Measurements from ENCODE around the gene ZNF462. TPM values are rescaled to one million over a fixed set of nuclear protein-coding genes. Genes with fewer than 3 reads are reported as not detected.
"Not testable (repeated sequence)": the region's sequence is repeated elsewhere in the genome, so short reads cannot be mapped to it uniquely, and the experiment has no call there.

The ZNF462 gene, protein sequence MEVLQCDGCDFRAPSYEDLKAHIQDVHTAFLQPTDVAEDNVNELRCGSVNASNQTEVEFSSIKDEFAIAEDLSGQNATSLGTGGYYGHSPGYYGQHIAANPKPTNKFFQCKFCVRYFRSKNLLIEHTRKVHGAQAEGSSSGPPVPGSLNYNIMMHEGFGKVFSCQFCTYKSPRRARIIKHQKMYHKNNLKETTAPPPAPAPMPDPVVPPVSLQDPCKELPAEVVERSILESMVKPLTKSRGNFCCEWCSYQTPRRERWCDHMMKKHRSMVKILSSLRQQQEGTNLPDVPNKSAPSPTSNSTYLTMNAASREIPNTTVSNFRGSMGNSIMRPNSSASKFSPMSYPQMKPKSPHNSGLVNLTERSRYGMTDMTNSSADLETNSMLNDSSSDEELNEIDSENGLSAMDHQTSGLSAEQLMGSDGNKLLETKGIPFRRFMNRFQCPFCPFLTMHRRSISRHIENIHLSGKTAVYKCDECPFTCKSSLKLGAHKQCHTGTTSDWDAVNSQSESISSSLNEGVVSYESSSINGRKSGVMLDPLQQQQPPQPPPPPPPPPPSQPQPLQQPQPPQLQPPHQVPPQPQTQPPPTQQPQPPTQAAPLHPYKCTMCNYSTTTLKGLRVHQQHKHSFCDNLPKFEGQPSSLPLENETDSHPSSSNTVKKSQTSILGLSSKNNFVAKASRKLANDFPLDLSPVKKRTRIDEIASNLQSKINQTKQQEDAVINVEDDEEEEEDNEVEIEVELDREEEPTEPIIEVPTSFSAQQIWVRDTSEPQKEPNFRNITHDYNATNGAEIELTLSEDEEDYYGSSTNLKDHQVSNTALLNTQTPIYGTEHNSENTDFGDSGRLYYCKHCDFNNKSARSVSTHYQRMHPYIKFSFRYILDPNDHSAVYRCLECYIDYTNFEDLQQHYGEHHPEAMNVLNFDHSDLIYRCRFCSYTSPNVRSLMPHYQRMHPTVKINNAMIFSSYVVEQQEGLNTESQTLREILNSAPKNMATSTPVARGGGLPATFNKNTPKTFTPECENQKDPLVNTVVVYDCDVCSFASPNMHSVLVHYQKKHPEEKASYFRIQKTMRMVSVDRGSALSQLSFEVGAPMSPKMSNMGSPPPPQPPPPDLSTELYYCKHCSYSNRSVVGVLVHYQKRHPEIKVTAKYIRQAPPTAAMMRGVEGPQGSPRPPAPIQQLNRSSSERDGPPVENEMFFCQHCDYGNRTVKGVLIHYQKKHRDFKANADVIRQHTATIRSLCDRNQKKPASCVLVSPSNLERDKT (N-terminal part only)
- total RNA-seq, result 0.71 TPM in 2 replicates

DNA sequence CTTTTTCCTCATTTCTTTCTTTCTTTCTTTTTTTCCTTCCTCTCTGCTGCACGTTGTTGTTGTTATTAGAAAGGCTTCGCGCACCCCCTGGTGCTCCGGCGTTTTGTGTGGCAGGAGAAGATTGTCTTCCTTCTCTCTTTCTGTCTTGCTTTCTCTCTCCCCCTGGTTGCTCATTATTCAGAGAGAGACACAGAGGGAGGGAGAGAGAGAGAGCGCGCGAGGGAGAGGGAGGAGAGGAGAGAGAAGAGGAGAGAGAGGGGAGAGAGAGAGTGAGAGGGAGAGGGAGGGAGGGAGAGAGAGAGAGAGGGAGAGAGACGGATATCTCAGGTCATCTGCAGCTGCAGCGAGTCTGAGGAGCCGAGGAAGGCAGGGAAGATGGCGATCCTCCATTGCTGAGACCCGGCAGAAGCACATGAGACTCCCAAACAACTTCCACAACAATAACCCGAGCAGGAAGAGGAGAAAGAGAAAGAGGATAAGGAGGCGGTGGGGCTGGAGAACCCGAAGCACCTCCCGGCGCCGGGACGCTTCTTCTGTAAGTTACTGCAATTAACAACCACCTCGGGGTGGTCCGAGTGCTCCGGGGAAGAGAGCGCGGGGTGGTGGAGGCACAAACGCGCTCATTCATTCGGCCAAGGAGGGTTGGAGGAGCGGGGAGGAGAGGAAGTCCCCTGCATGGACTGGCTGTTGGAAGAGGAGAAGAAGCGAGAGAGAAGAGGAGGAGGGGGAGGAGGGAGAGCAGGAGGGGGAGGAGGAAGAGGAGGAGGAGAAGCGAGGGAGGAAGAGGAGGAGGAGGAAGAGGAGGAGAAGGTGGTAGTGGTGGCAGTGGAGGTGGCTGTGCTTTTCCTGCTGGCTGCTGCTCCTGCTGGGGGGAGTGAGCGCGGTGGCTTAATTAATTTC is at the start of gene ZNF462:
ZNF462 (plus strand) TSS at position 346 of the 900 bp plus-strand sequence. CDS start 60,218 bp downstream, outside the sequence.
- intact Hi-C loops (cut with micrococcal nuclease), result loop anchor here (5.0 kb wide), 1 partner anchor 99 kb away; no protein-coding TSS in a partner anchor

DNA sequence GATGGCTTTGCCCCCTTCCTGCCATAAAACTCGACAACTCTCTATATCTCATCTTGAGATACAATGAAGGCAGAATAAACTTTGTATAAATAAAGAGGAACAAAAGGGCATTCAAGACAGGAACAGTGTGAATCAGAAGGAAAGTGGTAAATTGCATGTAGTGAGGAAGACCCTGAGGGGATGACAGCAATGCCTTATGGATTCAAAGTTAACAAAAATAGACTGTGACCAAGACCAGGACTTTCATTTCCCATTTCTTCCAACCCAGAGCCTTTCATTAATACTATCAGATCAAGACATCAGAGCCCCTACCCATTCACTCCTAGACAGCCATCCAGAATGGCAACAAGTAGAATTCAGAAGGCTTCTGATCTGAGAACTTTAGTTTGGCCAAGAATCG is 46.4 kb upstream of the ZNF462 start:
- intact Hi-C loops (cut with micrococcal nuclease), result no loop called here

DNA sequence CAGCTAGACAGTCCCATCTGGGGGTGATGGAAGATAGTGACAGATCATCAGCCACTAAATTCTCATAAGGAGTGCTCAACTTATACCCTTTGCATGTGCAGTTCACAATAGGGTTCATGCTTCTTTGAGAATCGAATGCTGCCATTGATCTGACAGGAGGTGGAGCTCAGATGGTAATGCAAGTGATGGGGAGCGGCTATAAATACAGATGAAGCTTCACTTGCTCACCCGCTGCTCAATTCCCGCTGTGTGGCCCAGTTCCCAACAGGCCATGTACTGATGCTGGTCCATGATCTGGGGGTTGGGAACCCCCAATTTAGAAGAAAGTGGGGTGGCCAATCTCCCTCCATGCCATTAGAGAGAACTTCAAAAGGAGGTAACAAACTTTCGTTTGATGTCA is 44.9 kb upstream of the ZNF462 start:
- intact Hi-C loops (cut with micrococcal nuclease), result no loop called here

DNA sequence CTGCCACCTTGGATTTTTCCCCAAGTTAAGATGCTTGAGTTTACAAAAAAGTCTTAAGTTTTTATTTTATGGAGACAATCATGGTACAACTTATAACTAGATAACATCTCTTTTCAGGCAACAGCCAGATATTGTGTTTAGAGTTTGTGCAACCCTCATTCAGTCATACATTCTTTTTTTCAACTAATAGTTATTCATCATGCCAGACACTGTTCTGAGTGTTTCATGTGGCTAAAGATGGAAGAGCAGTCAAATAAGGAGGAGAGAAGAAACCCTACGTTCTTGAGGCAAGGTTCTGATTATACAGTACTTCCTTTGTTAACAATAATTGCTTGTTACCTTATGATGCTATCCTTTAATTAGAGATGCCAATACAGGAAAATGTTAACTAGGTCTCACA is 42.1 kb upstream of the ZNF462 start:
- intact Hi-C loops (cut with micrococcal nuclease), result no loop called here

DNA sequence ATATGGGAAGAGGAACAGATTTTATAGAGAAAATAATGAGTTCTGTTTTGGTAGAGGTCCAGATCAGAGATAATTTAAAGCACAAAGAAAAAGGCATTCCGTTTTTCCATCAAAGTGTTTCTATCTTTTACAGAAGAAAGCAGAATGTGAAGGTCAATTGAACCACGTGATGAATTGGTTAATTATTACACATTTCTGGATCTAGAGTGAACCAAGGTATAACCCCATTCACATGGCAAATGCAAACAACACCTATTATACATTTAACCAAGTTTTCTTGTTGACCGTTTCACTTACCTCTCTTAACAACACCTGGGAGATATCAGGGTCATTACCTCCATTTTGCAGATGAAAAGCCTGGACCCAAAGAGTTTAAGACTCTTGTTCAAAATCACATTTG is 34.9 kb upstream of the ZNF462 start:
- intact Hi-C loops (cut with micrococcal nuclease), result no loop called here

DNA sequence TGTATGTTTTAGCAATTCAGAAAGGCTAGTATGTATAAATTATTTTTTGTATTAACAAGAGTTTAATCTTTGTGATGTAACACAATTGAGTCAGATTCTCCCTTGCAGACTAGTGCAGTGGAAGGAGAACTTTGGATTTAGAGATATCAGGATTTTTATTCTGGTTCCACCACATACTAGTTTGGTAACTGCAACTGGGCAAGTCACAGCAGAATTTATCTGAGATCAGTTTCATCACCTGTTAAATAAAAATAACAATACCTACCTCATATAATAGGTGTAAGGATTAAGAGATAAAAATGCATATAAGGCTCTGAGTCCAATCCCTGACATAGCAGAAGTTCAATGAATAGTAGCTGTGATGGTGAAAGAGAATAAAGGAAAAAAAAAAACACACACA is 34.0 kb upstream of the ZNF462 start:
- intact Hi-C loops (cut with micrococcal nuclease), result no loop called here

DNA sequence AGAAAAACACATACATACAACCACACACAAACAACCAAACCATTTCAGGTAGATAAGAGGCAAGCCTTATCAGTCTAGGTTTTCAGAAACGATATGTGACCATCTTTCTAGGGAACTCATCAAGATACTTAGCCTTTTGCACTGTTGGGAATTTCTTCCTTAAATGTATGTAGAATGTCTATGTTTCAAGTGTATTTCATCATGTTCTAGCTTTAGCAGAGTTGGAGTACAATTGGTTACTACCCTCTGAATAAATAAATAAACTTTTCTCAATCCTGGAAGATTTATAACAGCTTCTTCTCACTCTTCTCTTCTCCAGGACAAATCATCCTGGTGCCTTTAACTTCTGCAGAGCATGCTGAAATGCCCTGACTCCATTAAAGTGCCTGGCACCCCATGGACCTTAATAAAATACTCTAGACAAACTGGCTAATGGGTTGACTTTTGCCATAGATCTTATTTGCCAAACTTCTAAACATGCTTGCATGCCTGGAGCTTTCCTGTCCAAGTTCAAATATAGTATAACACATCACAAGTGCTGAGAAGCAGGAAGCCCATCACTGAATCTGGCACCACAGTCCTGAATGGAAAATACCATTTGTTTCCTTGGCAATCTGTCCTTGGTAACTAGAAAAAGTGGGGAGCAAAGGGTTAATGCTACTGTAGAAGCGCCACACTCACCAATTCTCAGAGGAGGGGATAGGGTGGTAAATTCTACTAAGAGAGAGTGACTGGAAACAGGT is 33.1 kb upstream of the ZNF462 start:
- intact Hi-C loops (cut with micrococcal nuclease), result no loop called here

DNA sequence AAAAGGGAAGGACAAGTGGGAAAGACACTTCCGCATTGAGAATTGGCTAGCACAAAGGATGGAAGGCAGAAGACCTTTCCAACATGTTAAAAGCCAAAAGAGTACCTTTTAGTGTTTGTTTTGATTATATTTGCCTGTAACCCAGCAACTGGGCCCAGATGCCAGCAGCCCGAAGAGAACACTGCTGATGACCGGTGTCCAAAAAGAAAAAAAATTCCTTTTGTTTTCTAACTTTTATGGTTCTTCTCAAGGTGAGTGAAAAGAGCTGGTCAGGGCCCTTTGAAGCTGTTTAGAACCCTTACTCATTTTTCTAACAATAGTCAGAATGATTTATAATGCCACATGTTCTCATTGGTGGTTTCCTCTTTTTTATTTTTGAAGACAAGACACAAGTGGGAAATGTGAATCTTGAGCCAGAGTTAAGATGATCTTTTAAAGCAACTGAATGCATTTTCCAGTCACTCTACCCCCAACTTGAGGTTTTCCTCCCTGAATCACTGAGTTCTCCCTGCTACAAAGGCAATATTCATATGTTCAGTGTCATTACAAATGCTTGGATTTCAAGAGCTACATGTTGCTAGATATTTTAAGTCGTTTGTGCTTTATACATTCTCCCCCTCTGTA is 32.3 kb upstream of the ZNF462 start:
- intact Hi-C loops (cut with micrococcal nuclease), result no loop called here

DNA sequence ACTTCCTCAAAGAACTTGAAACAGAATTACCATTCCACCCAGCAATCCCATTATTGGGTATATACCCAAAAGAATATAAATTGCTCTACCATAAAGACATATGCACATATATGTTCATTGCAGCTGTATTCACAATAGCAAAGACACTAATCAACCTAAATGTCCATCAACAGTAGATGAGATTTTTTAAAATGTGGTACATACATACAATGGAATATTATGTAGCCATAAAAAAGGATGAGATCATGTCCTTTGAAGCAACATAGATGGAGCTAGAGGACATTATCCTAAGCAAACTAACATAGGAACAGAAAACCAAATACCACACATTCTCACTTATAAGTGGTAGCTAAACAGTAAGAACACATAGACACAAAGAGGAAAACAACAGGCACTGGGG is 28.1 kb upstream of the ZNF462 start:
- intact Hi-C loops (cut with micrococcal nuclease), result no loop called here

DNA sequence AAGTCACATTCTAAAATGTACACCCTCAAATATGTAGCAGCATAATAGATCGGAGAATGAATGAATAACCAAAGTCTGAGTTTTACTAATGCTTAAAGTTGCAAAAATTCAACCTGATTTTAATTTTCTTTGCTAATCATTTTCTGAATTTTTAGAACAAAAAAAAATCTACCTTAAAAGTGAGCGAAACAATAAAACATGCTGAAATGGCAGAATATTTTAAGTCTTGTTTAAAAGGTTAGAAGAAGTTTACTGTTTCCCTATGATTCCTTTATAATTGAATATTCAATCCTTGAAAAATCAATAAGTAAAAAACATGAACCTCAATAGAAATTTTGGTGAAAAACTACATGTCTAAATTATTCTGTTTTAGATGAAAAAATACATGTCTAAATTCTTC is 27.1 kb upstream of the ZNF462 start:
- intact Hi-C loops (cut with micrococcal nuclease), result no loop called here

DNA sequence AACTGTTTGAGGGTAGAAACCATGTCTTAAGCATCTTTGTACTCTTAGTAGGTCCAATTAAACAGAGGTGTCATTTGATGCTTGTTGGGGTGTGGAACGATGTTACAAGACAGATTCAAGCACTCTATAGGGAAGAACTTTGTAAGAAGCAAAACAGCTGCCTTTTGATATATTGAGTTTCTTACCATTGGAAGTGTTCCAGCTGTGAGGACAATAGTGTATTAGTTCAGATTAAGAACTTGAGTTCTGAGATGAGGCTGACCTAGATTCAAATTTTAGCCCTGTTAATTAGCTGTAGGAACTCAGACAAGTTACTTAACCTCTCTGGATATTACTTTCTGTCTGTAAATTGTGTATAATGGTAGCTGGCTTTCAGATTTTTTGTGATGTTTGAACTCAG is 19.6 kb upstream of the ZNF462 start:
- intact Hi-C loops (cut with micrococcal nuclease), result no loop called here

DNA sequence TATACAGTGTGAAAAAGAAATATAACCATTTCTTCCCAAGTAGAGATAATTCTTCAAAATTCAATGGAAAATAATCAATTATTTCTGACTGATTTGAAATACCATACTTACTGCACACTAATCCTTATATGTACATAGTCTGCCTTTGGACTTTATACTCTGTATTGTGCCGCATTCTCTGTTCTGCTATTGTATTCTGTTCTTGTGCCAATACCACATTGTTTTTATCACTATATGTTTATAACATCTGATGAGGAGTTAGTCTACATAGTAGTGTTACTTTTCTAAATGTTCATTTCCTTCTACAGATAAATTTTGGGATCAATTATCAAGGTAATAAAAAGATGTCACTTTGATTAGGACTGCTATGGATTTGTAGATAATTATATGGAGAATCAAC is 16.7 kb upstream of the ZNF462 start:
- intact Hi-C loops (cut with micrococcal nuclease), result no loop called here

DNA sequence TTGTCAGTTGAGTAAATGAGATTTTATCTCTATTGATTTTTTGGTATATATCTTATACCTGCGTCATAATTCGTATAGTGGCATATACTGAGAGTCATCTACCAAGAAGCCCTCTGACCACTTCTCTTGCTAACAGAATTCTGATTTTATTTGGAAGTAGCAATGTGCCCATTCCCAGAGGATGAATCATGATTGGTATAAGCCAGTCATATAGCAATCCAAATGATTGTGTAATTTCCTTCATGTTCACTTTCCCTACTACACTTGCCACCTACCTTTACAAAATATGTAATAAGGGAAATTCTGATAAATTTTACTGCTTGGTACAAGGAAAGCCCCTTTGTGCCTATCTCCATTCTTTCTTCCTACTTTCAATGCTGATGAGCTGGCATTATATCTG is 16.1 kb upstream of the ZNF462 start:
- intact Hi-C loops (cut with micrococcal nuclease), result no loop called here

DNA sequence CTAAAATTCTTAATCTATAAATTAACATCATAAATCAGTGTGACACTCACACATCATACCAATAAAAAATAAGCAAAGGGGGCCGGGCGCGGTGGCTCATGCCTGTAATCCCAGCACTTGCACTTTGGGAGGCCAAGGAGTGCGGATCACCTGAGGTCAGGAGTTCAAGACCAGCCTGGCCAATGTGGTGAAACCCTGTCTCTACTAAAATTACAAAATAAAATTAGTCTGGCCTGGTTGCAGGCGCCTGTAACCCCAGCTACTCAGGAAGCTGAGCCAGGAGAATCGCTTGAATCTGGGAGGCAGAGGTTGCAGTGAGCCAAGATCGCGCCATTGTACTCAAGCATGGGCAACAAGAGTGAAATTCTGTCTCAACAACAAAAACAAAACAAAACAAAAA is 11.3 kb upstream of the ZNF462 start:
- intact Hi-C loops (cut with micrococcal nuclease), result not testable (repeated sequence)

DNA sequence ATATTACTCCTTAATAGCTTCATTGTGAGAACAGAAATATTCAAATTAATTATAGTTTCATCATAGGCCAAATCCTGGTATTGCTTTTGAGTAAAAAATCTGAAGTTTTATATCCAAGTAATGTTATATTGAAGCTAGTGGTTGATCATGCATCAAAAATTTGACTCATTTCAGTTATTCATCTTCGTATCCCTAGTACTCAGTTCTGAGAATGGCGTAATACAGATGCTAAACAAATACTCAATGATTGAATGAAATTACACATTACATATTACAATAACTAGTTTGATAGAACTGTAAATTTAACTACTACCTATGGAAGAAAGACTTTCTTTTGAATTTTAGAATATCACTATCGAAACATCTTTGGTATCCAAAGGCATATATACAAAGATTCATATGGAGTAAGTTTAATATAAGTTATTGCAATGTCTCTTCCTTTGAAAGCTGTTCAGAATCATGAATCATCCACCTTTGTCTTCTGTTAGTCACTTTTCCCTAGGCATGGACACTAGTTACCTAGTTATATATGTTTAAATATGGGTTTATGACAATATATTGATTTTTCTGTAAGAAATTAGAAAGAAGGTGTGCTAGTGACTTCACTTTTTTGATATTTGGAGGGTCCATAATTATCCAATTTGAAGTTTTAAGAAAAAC is 5.0 kb upstream of the ZNF462 start:
- intact Hi-C loops (cut with micrococcal nuclease), result no loop called here

DNA sequence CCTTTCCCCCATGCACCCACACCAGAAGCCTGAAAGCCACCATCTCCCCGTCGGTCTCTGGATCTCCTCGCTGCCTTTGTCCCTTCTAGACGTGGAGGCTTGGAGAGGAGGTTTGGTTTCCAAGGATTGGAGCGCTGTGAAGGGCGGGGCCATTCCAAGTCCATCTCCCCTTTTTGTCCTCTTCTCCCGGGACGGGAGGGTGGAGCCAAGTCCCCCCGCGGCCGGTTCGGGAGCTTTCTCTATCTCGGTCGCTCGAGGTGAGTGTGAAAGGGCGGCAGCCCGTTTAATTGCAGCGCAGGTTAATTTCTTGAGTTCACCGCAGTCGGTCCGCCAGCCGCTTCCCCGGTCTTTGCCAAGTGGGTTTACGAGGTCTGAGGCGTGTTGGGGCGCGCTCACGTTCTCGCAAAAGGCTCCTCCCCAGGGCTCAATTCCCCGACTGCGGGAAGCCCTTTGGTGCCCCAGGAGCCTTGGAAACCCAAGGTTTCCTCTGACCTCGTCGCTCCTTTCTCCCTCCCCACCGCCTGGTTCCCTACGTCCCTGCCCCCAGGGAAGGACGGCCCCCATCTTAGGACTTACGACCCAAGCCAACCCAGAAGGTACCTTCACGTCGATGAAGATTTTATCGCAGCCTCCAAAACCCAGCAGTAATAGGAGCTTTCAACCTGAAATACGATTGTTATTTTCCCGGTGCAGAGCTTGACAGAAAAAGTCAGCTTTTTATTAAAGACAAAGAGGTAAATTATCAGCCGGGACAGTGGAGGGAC is 2.8 kb upstream of the ZNF462 start:
- intact Hi-C loops (cut with micrococcal nuclease), result loop anchor here (2.0 to 5.0 kb wide), 2 partner anchors 102 to 629 kb away; partner anchors contain the start of gene KLF4

DNA sequence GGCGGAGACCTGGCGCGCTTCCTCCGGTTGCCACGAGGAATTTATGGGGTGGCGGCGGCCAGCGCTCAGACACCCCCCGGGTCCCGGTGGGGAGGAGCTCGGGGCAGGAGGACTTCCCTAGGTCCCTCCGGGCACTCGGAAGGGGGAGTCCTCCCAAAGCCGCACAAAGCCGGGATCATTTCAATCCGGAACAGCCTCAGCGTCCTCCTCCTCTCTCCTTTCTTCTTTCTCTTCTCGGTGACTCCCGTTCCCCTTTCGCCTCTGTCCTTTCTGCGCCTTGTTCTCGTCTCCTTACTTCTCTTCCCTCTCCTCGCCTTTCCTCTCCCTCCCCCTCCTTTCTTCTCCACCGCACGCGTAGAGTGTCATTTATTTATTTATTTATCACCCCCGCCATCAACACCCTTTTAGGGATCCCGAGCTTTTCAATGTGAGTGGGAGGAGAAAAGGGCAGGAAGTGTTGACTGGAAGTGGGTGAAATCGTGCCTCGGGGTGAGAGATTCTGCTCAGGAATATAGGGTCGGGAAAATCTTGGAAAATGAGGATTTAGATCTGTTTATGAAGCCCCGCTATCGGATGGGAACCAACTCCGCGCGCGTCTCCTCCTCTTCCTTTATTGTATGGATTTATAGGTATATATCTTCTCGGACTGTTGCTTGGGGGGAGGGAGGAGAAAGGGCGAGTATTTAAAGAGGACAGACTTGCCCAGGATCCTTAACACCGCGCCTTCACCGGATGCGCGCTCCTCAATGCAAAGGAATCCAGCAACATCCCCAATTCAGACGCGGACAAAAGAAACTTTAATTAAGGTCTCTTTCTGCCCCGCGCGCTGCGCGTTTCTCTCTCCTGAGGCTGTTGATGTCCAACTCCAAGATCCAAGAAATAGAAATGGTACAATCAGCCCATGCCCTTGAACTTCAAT is 2.0 kb upstream of the ZNF462 start:
- intact Hi-C loops (cut with micrococcal nuclease), result loop anchor here (2.0 to 5.0 kb wide), 2 partner anchors 101 to 628 kb away; partner anchors contain the start of gene KLF4
